PC-9 (cell line): Measurements from ENCODE around the gene LGALS9. TPM values are rescaled to one million over a fixed set of nuclear protein-coding genes. Genes with fewer than 3 reads are reported as not detected.

Experiments
- BruUV-seq: library from RNA; stranded (reverse); fragments of 400-500 nt; replicated peaks from 2 replicates; lab custom pipeline; 2021; lab: Mats Ljungman, UMichigan
- CTCF ChIA-PET: fragments of 300-600 bp; sonication (Branson Sonifier 250); formaldehyde crosslinking; loops from one replicate; lab custom pipeline; 2022; ENCODE audit warnings: antibody characterized with exemption; lab: Charles Lee
- POLR2A ChIA-PET: fragments of 300-600 bp; sonication (Branson Sonifier 250); formaldehyde crosslinking; loops from one replicate; lab custom pipeline; 2022; ENCODE audit warnings: antibody characterized with exemption; ENCODE audit not compliant: unreplicated experiment; lab: Charles Lee
- DNase-seq, 2 experiments: peaks; one replicate each; pipeline versions ENCODE4 v3.0.0 to v3.0.0-alpha.2; 2015 to 2022; ENCODE audit warnings: mixed read lengths in 1 of 2
- H2AFZ ChIP-seq: fragments of 200-600 bp; sonication (generic); 2 replicates; pipeline ENCODE4 v1.8.1; 2017; ENCODE audit warnings: antibody characterized with exemption
- H3F3A ChIP-seq: fragments of 200-600 bp; sonication (generic); 2 replicates; pipeline ENCODE4 v1.8.1; 2017; ENCODE audit warnings: antibody characterized with exemption, mild to moderate bottlenecking, low read depth; ENCODE audit not compliant: insufficient read depth
- H3K27ac ChIP-seq: fragments of 200-600 bp; sonication (generic); 2 replicates; pipeline ENCODE4 v1.6.1; 2016; ENCODE audit warnings: mixed run types
- H3K27me3 ChIP-seq: fragments of 200-600 bp; sonication (generic); 2 replicates; pipeline ENCODE4 v1.6.1; 2016; ENCODE audit warnings: low read depth, mixed run types; ENCODE audit not compliant: insufficient read depth
- H3K36me3 ChIP-seq: fragments of 200-600 bp; sonication (generic); 2 replicates; pipeline ENCODE4 v1.6.1; 2016; ENCODE audit warnings: low read depth, mixed run types
- H3K4me1 ChIP-seq: fragments of 200-600 bp; sonication (generic); replicated peaks from 2 replicates; pipeline ENCODE4 v1.6.1; 2016; ENCODE audit warnings: mixed run types; ENCODE audit not compliant: insufficient read depth
- H3K4me2 ChIP-seq: fragments of 200-600 bp; sonication (generic); 2 replicates; pipeline ENCODE4 v1.6.1; 2017; ENCODE audit warnings: mixed run types
- H3K4me3 ChIP-seq: fragments of 200-600 bp; sonication (generic); 2 replicates; pipeline ENCODE4 v1.6.1; 2016; ENCODE audit warnings: mixed run types
- H3K79me2 ChIP-seq: fragments of 200-600 bp; sonication (generic); 2 replicates; pipeline ENCODE4 v1.6.1; 2017; ENCODE audit warnings: low read depth, mixed run types
- H3K9me2 ChIP-seq: fragments of 200-600 bp; sonication (generic); 2 replicates; pipeline ENCODE4 v1.8.1; 2017; ENCODE audit warnings: mild to moderate bottlenecking; ENCODE audit not compliant: insufficient read depth
- H3K9me3 ChIP-seq: fragments of 200-600 bp; sonication (generic); 2 replicates; pipeline ENCODE4 v1.8.1; 2016; ENCODE audit warnings: low read depth; ENCODE audit not compliant: insufficient read depth
- H4K20me1 ChIP-seq: fragments of 200-600 bp; sonication (generic); 2 replicates; pipeline ENCODE4 v1.8.1; 2017; ENCODE audit not compliant: insufficient read depth
- EZH2 ChIP-seq: fragments of 200-600 bp; sonication (generic); IDR thresholded peaks from 2 replicates; pipeline ENCODE4 v1.8.0; 2017; ENCODE audit warnings: antibody characterized with exemption, low read depth
- intact Hi-C: fragments of 100-400 bp; cut with micrococcal nuclease; formaldehyde crosslinking; loops from one replicate; pipeline ENCODE4 v1.10.0; 2022; ENCODE audit not compliant: unreplicated experiment
- total RNA-seq: library from RNA; stranded (reverse); gene quantifications from 2 replicates; pipeline ENCODE4 v1.2.3, GENCODE V29; 2021
- TF ChIP-seq, protein P1 (sequence below): fragments of 200-600 bp; sonication (generic); conservative IDR thresholded peaks from 2 replicates; pipeline ENCODE4 v1.6.1; 2017; ENCODE audit warnings: mixed run types, antibody characterized with exemption, mild to moderate bottlenecking, moderate library complexity

LGALS9 gene
- total RNA-seq, 1 experiment from 2014 or later: 14.5 TPM

DNA sequence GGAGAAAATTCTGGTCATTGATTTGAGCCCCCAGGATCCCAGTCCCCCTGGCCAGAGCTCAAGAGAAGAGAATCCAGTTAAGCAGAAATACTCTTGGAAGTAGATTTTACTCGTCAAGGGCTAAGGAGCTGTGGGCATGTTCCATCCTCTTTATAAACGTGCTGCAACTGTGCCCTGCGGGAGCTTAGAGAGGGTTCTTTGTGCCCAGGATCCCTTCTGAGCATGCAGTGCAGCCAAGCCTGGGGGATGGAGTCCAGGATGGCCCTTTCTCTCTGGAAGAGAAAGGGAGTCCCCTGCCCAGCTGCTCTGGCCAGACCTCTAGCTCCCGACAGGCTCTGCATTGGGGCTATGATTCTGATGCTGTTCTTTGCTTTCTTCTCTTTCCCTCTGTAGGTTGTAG lies 9.5 kb upstream of the LGALS9 start:
- no peak for DNase-seq
- H3K4me3 ChIP-seq: no peak overlapping the region
- no peak for TF ChIP-seq EZH2
- TF ChIP-seq, protein P1, sequence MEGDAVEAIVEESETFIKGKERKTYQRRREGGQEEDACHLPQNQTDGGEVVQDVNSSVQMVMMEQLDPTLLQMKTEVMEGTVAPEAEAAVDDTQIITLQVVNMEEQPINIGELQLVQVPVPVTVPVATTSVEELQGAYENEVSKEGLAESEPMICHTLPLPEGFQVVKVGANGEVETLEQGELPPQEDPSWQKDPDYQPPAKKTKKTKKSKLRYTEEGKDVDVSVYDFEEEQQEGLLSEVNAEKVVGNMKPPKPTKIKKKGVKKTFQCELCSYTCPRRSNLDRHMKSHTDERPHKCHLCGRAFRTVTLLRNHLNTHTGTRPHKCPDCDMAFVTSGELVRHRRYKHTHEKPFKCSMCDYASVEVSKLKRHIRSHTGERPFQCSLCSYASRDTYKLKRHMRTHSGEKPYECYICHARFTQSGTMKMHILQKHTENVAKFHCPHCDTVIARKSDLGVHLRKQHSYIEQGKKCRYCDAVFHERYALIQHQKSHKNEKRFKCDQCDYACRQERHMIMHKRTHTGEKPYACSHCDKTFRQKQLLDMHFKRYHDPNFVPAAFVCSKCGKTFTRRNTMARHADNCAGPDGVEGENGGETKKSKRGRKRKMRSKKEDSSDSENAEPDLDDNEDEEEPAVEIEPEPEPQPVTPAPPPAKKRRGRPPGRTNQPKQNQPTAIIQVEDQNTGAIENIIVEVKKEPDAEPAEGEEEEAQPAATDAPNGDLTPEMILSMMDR: no peak
- H3K4me2 ChIP-seq: no peak overlapping the region
- H2AFZ ChIP-seq: no peak overlapping the region
- no peaks in the 10 kb centered on the region for H3K9me2 ChIP-seq
- no peaks in the 10 kb centered on the region for H3K36me3 ChIP-seq
- no peak overlapping the region for H3K27ac ChIP-seq
- H4K20me1 ChIP-seq: no peaks in the 10 kb centered on the region
- H3K9me3 ChIP-seq: no peaks in the 10 kb centered on the region
- no peaks in the 10 kb centered on the region for H3K27me3 ChIP-seq
- intact Hi-C loops: no loop called here
- no TSS peak for BruUV-seq
- H3K79me2 ChIP-seq: no peaks in the 10 kb centered on the region
- CTCF ChIA-PET: no interaction called here
- POLR2A ChIA-PET: no interaction called here
- H3F3A ChIP-seq: no peaks in the 10 kb centered on the region
- H3K4me1 ChIP-seq: no peaks in the 10 kb centered on the region

DNA sequence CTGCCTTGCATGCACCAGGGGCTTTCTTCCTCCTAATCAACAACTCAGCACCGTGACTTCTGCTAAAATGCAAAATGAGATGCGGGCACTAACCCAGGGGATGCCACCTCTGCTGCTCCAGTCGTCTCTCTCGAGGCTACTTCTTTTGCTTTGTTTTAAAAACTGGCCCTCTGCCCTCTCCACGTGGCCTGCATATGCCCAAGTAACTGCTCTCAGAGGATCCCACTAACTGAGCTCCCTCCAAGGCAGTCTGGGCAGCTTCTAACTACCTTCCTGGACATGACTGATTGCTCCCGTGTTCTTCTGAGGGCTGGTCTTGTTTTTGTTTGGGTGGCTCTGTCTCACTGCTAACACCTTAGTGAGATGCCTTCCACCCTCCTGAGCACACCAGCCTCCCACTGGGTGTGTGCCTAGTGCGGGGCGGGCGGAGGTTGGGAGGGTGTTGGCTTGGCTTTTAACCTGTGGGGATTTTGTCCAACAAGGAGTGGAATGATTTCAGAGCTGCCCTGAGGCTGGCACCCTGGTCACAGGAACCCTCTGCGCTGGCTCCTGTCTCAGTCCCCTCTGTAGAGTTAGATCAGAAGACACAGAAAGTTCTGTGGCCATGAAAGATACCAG lies 8.9 kb upstream of the LGALS9 start:
- no peaks in the 10 kb centered on the region for H3F3A ChIP-seq
- no peak for DNase-seq

DNA sequence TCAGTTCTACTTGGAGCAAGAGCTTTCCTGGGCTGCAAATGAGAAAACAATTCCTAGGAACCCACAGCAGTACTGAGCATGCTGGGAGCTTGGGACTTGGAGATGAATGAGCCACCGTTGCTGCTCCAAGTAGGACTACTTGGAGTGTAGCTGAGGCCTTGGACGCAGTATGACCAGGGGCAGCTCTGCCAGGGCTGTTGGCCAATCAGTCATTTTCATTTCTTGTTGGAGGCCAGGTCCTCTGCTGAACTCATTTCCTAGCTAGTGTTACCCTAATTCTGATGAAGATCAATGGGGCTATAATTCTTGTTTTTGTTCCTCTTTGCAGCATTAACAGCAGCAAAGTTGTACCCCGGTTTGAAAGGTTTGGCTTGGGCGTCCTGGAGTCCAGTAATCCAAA lies 8.0 kb upstream of the LGALS9 start:
- H3K4me3 ChIP-seq: no peak overlapping the region
- no peaks in the 10 kb centered on the region for H3K27me3 ChIP-seq
- intact Hi-C loops: no loop called here
- H3K9me2 ChIP-seq: no peaks in the 10 kb centered on the region
- H2AFZ ChIP-seq: no peak overlapping the region
- no peaks in the 10 kb centered on the region for H3K79me2 ChIP-seq
- no TSS peak for BruUV-seq
- no peaks in the 10 kb centered on the region for H3K36me3 ChIP-seq
- ChIA-PET POLR2A (no interaction called here), CTCF (no interaction called here)
- no peaks in the 10 kb centered on the region for H3K4me1 ChIP-seq
- H4K20me1 ChIP-seq: no peaks in the 10 kb centered on the region
- no peak for DNase-seq
- no peaks in the 10 kb centered on the region for H3F3A ChIP-seq
- H3K27ac ChIP-seq: no peak overlapping the region
- H3K4me2 ChIP-seq: no peak overlapping the region
- TF ChIP-seq, protein P1: no peak
- TF ChIP-seq EZH2: no peak
- H3K9me3 ChIP-seq: no peaks in the 10 kb centered on the region

More for the DNA sequence above, 8.9 kb upstream of the LGALS9 start:
- H3K79me2 ChIP-seq: no peaks in the 10 kb centered on the region
- H4K20me1 ChIP-seq: no peaks in the 10 kb centered on the region
- H3K4me1 ChIP-seq: no peaks in the 10 kb centered on the region
- H3K9me2 ChIP-seq: no peaks in the 10 kb centered on the region
- H3K9me3 ChIP-seq: no peaks in the 10 kb centered on the region
- no peak for TF ChIP-seq EZH2
- TF ChIP-seq, protein P1: no peak
- CTCF ChIA-PET: no interaction called here
- intact Hi-C loops: no loop called here
- POLR2A ChIA-PET: no interaction called here
- H3K36me3 ChIP-seq: no peaks in the 10 kb centered on the region
- no TSS peak for BruUV-seq
- no peak overlapping the region for H2AFZ ChIP-seq
- no peak overlapping the region for H3K4me3 ChIP-seq
- H3K27ac ChIP-seq: no peak overlapping the region
- H3K27me3 ChIP-seq: no peaks in the 10 kb centered on the region
- H3K4me2 ChIP-seq: no peak overlapping the region
